Measurements from ENCODE around the gene RAB40C. TPM values are rescaled to one million over a fixed set of nuclear protein-coding genes. Genes with fewer than 3 reads are reported as not detected.

The RAB40C gene
- 33.1 TPM for total RNA-seq

GRCh38 chr16:589658-590187 lies at the start of gene RAB40C:
Gene RAB40C, plus strand, starts transcription at chr16:590066. Its CDS starts 226 bp downstream, at chr16:590292.
- DNase-seq (ENCODE audit: low spot score), result peak; percentile 99

- DNase-seq (ENCODE audit: low spot score), result no peak
These were observed 49.1 kb upstream of the RAB40C start for GRCh38 chr16:540645-541340.

- DNase-seq (ENCODE audit: low spot score), result peak; percentile 46
These were observed 46.3 kb upstream of the RAB40C start for GRCh38 chr16:543301-544164.

- no peak for DNase-seq (ENCODE audit: low spot score)
These were observed 45.3 kb upstream of the RAB40C start for GRCh38 chr16:544517-544916.

DNA sequence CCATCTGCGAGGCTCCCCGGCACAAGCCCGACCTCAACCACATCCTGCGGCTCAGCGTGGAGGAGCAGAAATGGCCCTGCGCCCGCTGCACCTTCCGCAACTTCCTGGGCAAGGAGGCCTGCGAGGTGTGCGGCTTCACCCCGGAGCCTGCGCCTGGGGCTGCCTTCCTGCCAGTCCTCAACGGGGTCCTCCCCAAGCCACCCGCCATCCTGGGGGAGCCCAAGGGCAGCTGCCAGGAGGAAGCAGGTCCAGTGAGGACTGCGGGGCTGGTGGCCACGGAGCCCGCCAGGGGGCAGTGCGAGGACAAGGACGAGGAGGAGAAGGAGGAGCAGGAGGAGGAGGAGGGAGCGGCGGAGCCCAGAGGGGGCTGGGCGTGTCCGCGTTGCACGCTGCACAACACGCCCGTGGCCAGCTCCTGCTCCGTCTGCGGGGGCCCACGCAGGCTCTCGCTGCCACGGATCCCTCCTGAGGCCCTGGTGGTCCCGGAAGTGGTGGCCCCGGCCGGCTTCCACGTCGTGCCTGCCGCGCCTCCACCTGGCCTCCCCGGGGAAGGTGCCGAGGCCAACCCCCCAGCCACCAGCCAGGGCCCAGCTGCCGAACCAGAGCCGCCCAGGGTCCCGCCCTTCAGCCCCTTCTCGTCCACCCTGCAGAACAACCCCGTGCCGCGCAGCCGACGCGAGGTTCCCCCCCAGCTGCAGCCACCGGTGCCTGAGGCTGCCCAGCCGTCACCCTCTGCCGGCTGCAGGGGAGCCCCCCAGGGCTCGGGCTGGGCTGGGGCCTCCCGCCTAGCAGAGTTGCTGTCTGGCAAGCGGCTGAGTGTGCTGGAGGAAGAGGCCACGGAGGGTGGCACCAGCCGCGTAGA lies 42.7 kb upstream of the RAB40C start:
- peak; percentile 70 for DNase-seq (ENCODE audit: low spot score)

- no peak for DNase-seq (ENCODE audit: low spot score)
These were observed 41.3 kb upstream of the RAB40C start for GRCh38 chr16:548586-548985.

- DNase-seq (ENCODE audit: low spot score), result no peak
These were observed 40.2 kb upstream of the RAB40C start for GRCh38 chr16:549544-550263.

- DNase-seq (ENCODE audit: low spot score), result no peak
These were observed 38.7 kb upstream of the RAB40C start for GRCh38 chr16:551210-551609.

GRCh38 chr16:552171-552570 lies 37.7 kb upstream of the RAB40C start:
- no peak for DNase-seq (ENCODE audit: low spot score)

GRCh38 chr16:553601-554296 lies 36.1 kb upstream of the RAB40C start:
- no peak for DNase-seq (ENCODE audit: low spot score)

- no peak for DNase-seq (ENCODE audit: low spot score)
These were observed 35.6 kb upstream of the RAB40C start for GRCh38 chr16:554297-554621.

DNA sequence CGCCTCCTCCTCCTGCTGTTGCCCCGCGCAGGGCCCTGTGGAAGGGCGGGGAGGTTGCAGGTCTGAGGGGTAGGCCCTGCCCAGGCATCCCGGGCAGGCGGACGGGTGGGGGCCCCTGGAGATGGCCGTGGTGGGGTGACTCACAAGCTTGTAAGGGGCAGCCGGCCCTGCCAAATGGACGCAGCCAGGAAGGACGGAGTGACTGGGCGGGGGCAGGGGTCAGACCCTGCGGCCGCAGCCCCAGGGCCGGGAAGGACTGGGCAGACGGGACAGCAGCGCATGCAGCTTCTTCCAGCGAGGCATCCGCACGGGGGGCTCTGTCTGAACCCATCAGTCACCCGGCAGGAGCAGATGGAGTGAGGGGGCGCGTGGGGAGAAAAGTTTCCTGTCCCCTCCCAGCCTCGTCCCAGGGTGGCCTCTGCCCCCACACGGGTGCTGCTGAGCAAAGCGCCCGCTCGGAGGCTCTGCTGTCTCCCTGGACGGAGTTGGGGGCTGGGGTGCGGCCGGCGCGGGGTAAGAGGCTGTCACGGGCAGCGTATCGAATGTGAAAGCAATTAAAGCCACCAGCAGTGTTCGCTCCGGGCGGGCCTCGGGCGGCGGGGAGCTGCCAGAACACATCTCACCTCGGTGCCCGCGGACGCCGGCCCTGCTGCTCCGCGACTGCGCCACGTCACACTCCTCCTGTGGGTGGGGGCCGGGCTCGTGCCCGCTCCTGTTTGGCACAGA lies 35.1 kb upstream of the RAB40C start:
- DNase-seq (ENCODE audit: low spot score), result no peak

DNA sequence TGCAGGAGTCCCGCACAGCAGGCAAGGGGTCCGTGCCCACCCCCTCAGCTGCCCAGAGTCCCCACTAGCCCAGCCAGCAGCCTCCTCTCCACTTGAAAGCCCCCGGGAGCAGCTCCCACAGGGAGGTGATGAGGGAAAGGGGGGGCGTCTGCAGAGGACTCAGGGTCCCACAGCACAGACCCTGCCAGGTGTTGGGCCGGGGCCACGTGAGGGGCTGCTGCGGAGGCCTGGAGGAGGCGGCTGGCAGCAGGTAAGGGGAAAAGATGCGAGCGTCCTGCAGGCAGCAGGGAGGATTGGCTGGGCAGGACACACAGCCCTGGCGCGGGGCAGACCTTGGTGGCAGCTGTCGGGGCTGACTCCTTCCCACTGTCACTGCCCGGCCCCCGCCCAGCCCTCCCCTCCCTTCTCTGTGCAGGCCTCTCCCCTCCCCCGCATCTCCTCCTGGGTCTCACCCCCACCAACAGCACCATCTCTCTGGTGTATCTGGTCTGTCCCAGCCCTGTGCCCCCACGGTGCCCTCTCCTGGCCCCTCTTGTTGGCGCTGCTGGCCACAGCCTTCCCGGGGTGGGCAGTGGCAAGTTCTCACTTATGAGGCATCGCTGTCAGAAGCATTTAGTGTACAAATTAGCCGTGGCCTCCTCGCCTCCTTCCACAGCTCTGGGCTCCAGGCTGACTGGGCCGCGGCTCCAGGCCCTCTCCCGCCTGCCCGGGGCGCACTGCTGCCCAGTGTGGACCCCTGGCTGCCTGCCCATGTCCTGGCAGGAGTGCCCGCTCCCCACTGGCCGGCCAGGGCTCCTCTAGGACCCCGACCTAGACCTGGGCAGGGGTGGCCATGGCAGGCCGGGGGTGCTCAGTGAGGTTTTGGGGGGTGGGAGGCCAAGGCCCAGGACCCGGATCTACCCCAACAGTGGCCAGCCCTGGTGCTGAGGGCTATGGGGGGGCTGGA lies 34.1 kb upstream of the RAB40C start:
- DNase-seq (ENCODE audit: low spot score), result no peak

DNA sequence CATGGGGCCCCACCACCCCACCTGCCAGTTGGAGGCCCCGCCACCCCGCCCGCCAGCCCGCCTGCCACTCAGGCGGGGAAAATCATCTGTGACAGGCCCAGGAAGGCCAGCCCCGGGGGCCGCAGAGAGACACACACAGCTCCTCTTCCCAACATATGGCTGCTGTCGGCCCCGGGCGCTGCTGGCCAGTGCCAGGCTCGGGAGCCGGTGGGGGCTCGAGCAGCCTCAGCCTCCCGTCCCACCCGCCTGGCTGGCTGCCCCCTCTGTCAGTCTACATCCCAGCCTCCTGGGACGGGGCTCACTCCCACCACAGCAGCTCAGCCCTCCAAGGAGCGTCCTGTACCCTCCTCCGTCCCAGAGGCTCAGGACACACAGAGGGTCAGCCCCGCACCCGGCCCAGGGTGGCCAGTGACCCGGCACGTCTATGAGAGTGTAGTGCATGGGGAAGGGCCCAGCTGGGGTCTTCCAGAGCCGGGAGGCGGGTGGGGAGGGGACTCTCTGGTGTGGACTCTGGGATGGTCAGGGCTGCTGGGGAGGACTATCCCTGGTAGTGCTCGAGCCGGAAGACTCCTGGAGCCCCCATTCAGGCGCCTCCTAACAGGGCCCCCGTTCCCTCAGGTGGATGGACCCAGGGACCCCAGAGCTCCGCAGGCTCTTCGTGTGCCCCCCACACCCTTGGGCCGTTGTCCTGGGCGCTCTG lies 33.2 kb upstream of the RAB40C start:
- DNase-seq (ENCODE audit: low spot score), result no peak

DNA sequence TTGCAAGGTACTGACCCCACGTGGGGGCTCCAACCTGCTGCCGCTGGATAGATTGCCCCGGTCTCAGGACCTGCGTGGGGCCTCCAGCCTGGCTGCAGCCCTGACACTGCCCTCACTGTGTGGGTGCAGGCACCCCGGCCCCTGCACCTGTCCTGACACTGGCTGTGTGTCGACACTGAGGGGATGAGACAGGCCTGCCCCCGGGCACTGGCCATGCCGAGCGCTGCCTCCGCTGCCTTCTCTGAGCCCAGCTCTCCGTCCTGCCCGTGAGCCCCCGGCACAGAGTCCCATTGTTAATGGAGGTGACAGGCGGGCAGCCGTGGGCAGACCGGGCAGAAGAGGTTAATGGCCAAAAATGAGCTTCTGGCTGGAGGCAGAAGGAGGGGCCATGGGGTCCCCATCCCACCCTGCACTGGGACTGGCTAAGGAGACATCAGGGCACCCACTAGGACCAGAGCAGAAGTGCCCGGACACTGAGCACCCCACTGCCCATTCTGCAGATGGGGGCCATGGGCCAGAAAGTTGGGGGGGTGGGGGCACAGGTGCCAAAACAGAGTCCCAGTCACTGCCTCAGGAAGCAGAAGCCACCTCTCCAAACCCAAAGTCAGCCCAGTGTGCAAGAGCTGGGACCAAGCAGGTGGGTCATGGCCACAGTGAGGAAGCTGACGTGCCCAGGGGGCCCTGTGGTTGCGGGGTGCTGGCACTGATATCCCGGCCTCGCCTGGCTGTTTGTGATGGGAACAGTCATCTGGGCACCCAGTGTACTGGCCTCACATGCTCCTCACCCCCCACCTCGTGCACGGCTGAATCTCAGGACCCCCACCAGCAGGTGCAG lies 32.2 kb upstream of the RAB40C start:
- no peak for DNase-seq (ENCODE audit: low spot score)

GRCh38 chr16:558298-559020 lies 31.4 kb upstream of the RAB40C start:
- no peak for DNase-seq (ENCODE audit: low spot score)

GRCh38 chr16:559021-559380 lies 30.9 kb upstream of the RAB40C start:
- DNase-seq (ENCODE audit: low spot score), result no peak
